Transverse colon (tissue), 4 donors: Measurements from ENCODE around the gene LYRM2. TPM values are rescaled to one million over a fixed set of nuclear protein-coding genes. Genes with fewer than 3 reads are reported as not detected.

Experiments
- DNase-seq: peaks from one replicate; pipeline ENCODE4 v3.0.0-alpha.2; 2019
- H3K27ac ChIP-seq, 4 donors: fragments of 200-600 bp; sonication (generic); 2 replicates each; pipeline ENCODE4 v1.5.1; 2016 to 2018; ENCODE audit warnings: inconsistent platforms in 4 of 4
- H3K27me3 ChIP-seq: fragments of 200-600 bp; sonication (generic); 2 replicates; pipeline ENCODE4 v1.5.1; 2017; ENCODE audit warnings: inconsistent platforms
- H3K36me3 ChIP-seq, 4 donors: fragments of 200-600 bp; sonication (generic); 2 replicates each; pipeline ENCODE4 v1.5.1; 2017 to 2019; ENCODE audit warnings: inconsistent platforms in 4 of 4
- H3K4me1 ChIP-seq, 4 donors: fragments of 200-600 bp; sonication (generic); 2 replicates each; pipeline ENCODE4 v1.5.1; 2017 to 2020; ENCODE audit warnings: inconsistent platforms in 4 of 4
- H3K4me3 ChIP-seq, 4 donors: fragments of 200-600 bp; sonication (generic); 1 replicate in 1 of 4; 2 replicates in 3 of 4; pipeline versions ENCODE4 v1.5.1 to v1.6.1; 2017 to 2019; ENCODE audit warnings: inconsistent platforms in 4 of 4
- H3K9me3 ChIP-seq, 2 donors: fragments of 200-600 bp; sonication (generic); 2 replicates each; pipeline ENCODE4 v1.5.1; 2017 to 2019; ENCODE audit warnings: inconsistent platforms in 2 of 2
- CTCF ChIP-seq, 5 experiments: fragments of 200-600 bp in 3 of 5; fragments of 450-650 bp in 2 of 5; sonication (generic) in 3 of 5; IDR thresholded peaks; 1 replicate in 2 of 5; 2 replicates in 3 of 5; pipeline ENCODE4 v1.5.1; 2016 to 2017; ENCODE audit warnings: antibody characterized with exemption in 5 of 5, inconsistent platforms in 3 of 5, mild to moderate bottlenecking in 2 of 5, moderate library complexity in 1 of 5
- EP300 ChIP-seq: sonication (generic); formaldehyde crosslinking; IDR thresholded peaks from one replicate; pipeline ENCODE4 v1.6.1; 2017; ENCODE audit warnings: antibody characterized with exemption, low read depth
- POLR2A ChIP-seq: fragments of 450-650 bp; IDR thresholded peaks from one replicate; pipeline ENCODE4 v1.6.1; 2016; ENCODE audit warnings: antibody characterized with exemption, mild to moderate bottlenecking, moderate library complexity
- POLR2AphosphoS5 ChIP-seq, 3 donors: sonication (generic); formaldehyde crosslinking; IDR thresholded peaks; one replicate each; pipeline ENCODE4 v1.6.1; 2016; ENCODE audit warnings: antibody characterized with exemption in 3 of 3
- WGBS, 2 donors: methylation state at CpG; one replicate each; pipeline ENCODE4 v1.1.5; 2018; ENCODE audit warnings: low coverage in 1 of 2; 5-methylcytosine and 5-hydroxymethylcytosine counted together
- in situ Hi-C, 4 donors: fragments of 200-750 bp; cut with MboI; loops; one replicate each; pipeline versions ENCODE4 v1.15.0 to v1.15.1; 2017; ENCODE audit warnings: low sequenced_read_pairs in 3 of 4, low pct_ligation_motif_present in 1 of 4, low pct_unique_long_range_greater_than_20kb in 1 of 4
- intact Hi-C: fragments of 100-400 bp; cut with DNase I; formaldehyde crosslinking; loops from one replicate; pipeline ENCODE4 v1.15.1; 2023; ENCODE audit warnings: low total_unique reads
- total RNA-seq, 4 donors: library from RNA; depleted of rRNA; stranded (reverse); fragments of >200 nt; gene quantifications; one replicate each; pipeline ENCODE4 v1.1.0, GENCODE V29; 2016

Gene LYRM2
- total RNA-seq, 4 donors from 2014 or later: 7.1 to 17.8 (median 16.4) TPM

- Histone ChIP-seq H3K4me3 (no peak overlapping the region), H3K27ac (no peak overlapping the region), H3K36me3 (no peaks in the 10 kb centered on the region), H3K4me1 (no peaks in the 10 kb centered on the region), H3K9me3 (no peaks in the 10 kb centered on the region), H3K27me3 (no peaks in the 10 kb centered on the region)
- intact Hi-C loops (no loop called here), in situ Hi-C loops (no loop called here)
- TF ChIP-seq EP300 (no peak), POLR2A (no peak), CTCF (IDR thresholded peaks at IDR 0.05) (no peak), POLR2AphosphoS5 (IDR thresholded peaks at IDR 0.05) (no peak)
- DNase-seq: no peak
- 77 to 81% methylated on average over 2 of the region's 2 CpGs for WGBS, 2 donors
Measured at GRCh38 chr6:89527634-89528033, 110.9 kb downstream of the LYRM2 start.

GRCh38 chr6:89526563-89526869, 112.0 kb downstream of the LYRM2 start:
- WGBS, 2 donors: 97% methylated on average over 2 of the region's 2 CpGs; no CpG with 5 or more reads in 1 of the 2 donors
- intact Hi-C loops (no loop called here), in situ Hi-C loops (no loop called here)
- Histone ChIP-seq H3K36me3 (no peaks in the 10 kb centered on the region), H3K27me3 (no peaks in the 10 kb centered on the region), H3K4me1 (no peaks in the 10 kb centered on the region), H3K27ac (no peak overlapping the region), H3K9me3 (no peaks in the 10 kb centered on the region), H3K4me3 (no peak overlapping the region)
- TF ChIP-seq POLR2AphosphoS5 (IDR thresholded peaks at IDR 0.05) (no peak), POLR2A (no peak), EP300 (no peak), CTCF (IDR thresholded peaks at IDR 0.05) (no peak)
- no peak for DNase-seq

GRCh38 chr6:89525786-89526562, 112.6 kb downstream of the LYRM2 start:
- H3K27me3 ChIP-seq: no peaks in the 10 kb centered on the region
- H3K4me3 ChIP-seq: no peak overlapping the region
- no peak for TF ChIP-seq POLR2AphosphoS5 (IDR thresholded peaks at IDR 0.05)
- no peak for TF ChIP-seq POLR2A
- TF ChIP-seq EP300: no peak
- TF ChIP-seq CTCF (IDR thresholded peaks at IDR 0.05): no peak
- no peaks in the 10 kb centered on the region for H3K9me3 ChIP-seq
- intact Hi-C loops: no loop called here
- 97 to 100% methylated on average over 1 to 4 of the region's 4 CpGs for WGBS, 2 donors
- in situ Hi-C loops: no loop called here
- no peaks in the 10 kb centered on the region for H3K4me1 ChIP-seq
- H3K36me3 ChIP-seq: no peaks in the 10 kb centered on the region
- H3K27ac ChIP-seq: no peak overlapping the region
- no peak for DNase-seq

GRCh38 chr6:89522778-89523177, 115.8 kb downstream of the LYRM2 start:
- H3K9me3 ChIP-seq: no peaks in the 10 kb centered on the region
- TF ChIP-seq POLR2AphosphoS5 (IDR thresholded peaks at IDR 0.05): no peak
- no peak for TF ChIP-seq POLR2A
- TF ChIP-seq EP300: no peak
- no peak for TF ChIP-seq CTCF (IDR thresholded peaks at IDR 0.05)
- no peak overlapping the region for H3K4me3 ChIP-seq
- no peaks in the 10 kb centered on the region for H3K27me3 ChIP-seq
- H3K4me1 ChIP-seq: no peaks in the 10 kb centered on the region
- no peaks in the 10 kb centered on the region for H3K36me3 ChIP-seq
- no peak for DNase-seq
- no peak overlapping the region for H3K27ac ChIP-seq
- intact Hi-C loops: no loop called here
- in situ Hi-C loops: no loop called here
- WGBS, 2 donors: 86% methylated on average over 2 of the region's 2 CpGs; no CpG with 5 or more reads in 1 of the 2 donors
